ENCODE results near the gene PRKD2.

Gene PRKD2

DNA sequence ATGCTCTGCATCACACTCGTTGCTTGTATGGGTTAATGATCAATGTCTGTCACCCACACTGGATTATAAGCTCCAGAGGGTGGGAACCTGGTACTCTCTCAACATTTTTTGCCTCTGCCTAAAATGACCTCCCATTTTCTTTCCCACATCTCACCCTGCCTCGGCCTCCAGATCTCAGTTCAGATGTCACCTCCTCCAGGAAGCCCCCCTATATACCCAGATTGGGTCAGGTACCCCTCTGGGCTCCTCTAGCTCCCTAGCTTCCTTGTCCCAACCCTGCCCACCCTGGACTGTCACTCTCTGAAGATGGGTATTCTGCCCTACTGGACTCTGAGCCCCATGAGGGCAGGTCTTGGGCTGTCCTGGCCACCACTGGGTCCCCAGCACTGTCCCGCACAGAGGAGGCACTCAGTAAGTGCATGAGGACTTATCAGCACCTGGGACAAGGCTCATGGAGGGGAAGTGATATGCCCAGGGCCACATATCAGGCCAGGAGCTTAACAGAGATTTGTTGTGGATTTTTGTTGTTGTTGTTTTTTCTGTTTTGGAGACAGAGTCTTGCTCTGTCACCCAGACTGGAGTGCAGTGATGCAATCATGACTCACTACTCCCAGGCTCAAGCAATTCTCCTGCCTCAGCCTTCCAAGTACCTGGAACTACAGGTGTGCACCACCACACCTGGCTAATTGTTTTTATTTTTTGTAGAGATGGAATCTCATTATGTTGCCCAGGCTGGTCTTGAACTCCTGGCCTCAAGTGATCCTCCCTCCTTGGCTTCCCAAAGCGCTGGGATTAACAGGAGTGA, 23.8 kb downstream of the PRKD2 start:
- no peaks in the 10 kb centered on the region for H4K20me1 ChIP-seq (ENCODE audit: insufficient read depth, low read length)
- no peaks in the 10 kb centered on the region for H3K9me3 ChIP-seq (ENCODE audit: insufficient read depth, low read length)
- no peak for TF ChIP-seq EZH2phosphoT487 (IDR thresholded peaks at IDR 0.05; ENCODE audit: low read depth)
- no peak for TF ChIP-seq CTCF (IDR thresholded peaks at IDR 0.05; ENCODE audit: low read depth, low read length)

DNA sequence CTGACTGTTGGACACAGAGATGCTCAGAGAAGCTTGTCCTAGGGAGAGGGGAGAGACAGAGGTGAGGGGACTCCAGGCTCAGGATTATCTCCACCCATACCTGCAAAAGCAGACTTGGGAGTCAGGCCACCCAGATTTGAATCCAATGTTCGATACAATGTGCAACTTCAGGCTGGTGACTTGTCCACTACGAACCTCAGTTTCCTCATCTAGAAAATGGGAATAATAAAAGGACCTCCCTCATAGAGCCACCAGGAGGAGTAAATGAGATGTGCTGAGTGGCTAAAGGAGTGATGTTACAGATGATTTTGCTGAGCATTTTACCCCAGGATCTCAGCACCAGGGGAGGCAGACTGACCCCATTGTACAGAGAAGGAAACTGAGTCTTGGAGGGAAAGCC, 25.0 kb downstream of the PRKD2 start:
- H3K27ac ChIP-seq (ENCODE audit: low read length): no peak overlapping the region
- H4K20me1 ChIP-seq (ENCODE audit: insufficient read depth, low read length): no peaks in the 10 kb centered on the region
- no peak overlapping the region for H3K4me2 ChIP-seq (ENCODE audit: low read length)
- H3K9ac ChIP-seq (ENCODE audit: low read length): no peak overlapping the region
- no peaks in the 10 kb centered on the region for H3K9me3 ChIP-seq (ENCODE audit: insufficient read depth, low read length)
- H2AFZ ChIP-seq (ENCODE audit: low read depth, low read length): no peak overlapping the region
- no peaks in the 10 kb centered on the region for H3K4me1 ChIP-seq (ENCODE audit: low read length)
- no peak overlapping the region for H3K4me3 ChIP-seq (ENCODE audit: low read length)
- H3K36me3 ChIP-seq (replicated peaks; ENCODE audit: low read depth, low read length): peaks cover 64% of the 10 kb centered on the region
- H3K27me3 ChIP-seq (ENCODE audit: low read depth, low read length): no peaks in the 10 kb centered on the region
- TF ChIP-seq EZH2phosphoT487 (IDR thresholded peaks at IDR 0.05; ENCODE audit: low read depth): no peak
- no peak for TF ChIP-seq CTCF (IDR thresholded peaks at IDR 0.05; ENCODE audit: low read depth, low read length)
- H3K79me2 ChIP-seq (ENCODE audit: low read length): no peaks in the 10 kb centered on the region

More for the DNA sequence above, 23.8 kb downstream of the PRKD2 start:
- Histone ChIP-seq H3K4me2 (ENCODE audit: low read length) (no peak overlapping the region), H3K9ac (ENCODE audit: low read length) (no peak overlapping the region), H3K27ac (ENCODE audit: low read length) (no peak overlapping the region), H3K4me3 (ENCODE audit: low read length) (no peak overlapping the region), H2AFZ (ENCODE audit: low read depth, low read length) (no peak overlapping the region), H3K4me1 (ENCODE audit: low read length) (no peaks in the 10 kb centered on the region), H3K27me3 (ENCODE audit: low read depth, low read length) (no peaks in the 10 kb centered on the region), H3K79me2 (ENCODE audit: low read length) (no peaks in the 10 kb centered on the region), H3K36me3 (replicated peaks; ENCODE audit: low read depth, low read length) (peaks cover 60% of the 10 kb centered on the region)

- Histone ChIP-seq H3K27me3 (ENCODE audit: low read depth, low read length) (no peaks in the 10 kb centered on the region), H3K4me2 (ENCODE audit: low read length) (no peak overlapping the region), H3K27ac (ENCODE audit: low read length) (no peak overlapping the region), H3K4me1 (ENCODE audit: low read length) (no peaks in the 10 kb centered on the region), H2AFZ (ENCODE audit: low read depth, low read length) (no peak overlapping the region), H4K20me1 (ENCODE audit: insufficient read depth, low read length) (no peaks in the 10 kb centered on the region), H3K9me3 (ENCODE audit: insufficient read depth, low read length) (no peaks in the 10 kb centered on the region), H3K79me2 (ENCODE audit: low read length) (no peaks in the 10 kb centered on the region), H3K36me3 (replicated peaks; ENCODE audit: low read depth, low read length) (peaks cover 59% of the 10 kb centered on the region), H3K4me3 (ENCODE audit: low read length) (no peak overlapping the region), H3K9ac (ENCODE audit: low read length) (no peak overlapping the region)
- TF ChIP-seq CTCF (IDR thresholded peaks at IDR 0.05; ENCODE audit: low read depth, low read length) (no peak), EZH2phosphoT487 (IDR thresholded peaks at IDR 0.05; ENCODE audit: low read depth) (no peak)
Measured at GRCh38 chr19:46691104-46691503, 25.8 kb downstream of the PRKD2 start.

- TF ChIP-seq CTCF (IDR thresholded peaks at IDR 0.05; ENCODE audit: low read depth, low read length) (no peak), EZH2phosphoT487 (IDR thresholded peaks at IDR 0.05; ENCODE audit: low read depth) (no peak)
- no peak overlapping the region for H3K4me2 ChIP-seq (ENCODE audit: low read length)
- no peak overlapping the region for H3K9ac ChIP-seq (ENCODE audit: low read length)
- no peak overlapping the region for H3K4me3 ChIP-seq (ENCODE audit: low read length)
- H3K79me2 ChIP-seq (ENCODE audit: low read length): no peaks in the 10 kb centered on the region
- peaks cover 59% of the 10 kb centered on the region for H3K36me3 ChIP-seq (replicated peaks; ENCODE audit: low read depth, low read length)
- H2AFZ ChIP-seq (ENCODE audit: low read depth, low read length): no peak overlapping the region
- no peaks in the 10 kb centered on the region for H3K9me3 ChIP-seq (ENCODE audit: insufficient read depth, low read length)
- H4K20me1 ChIP-seq (ENCODE audit: insufficient read depth, low read length): no peaks in the 10 kb centered on the region
- H3K4me1 ChIP-seq (ENCODE audit: low read length): no peaks in the 10 kb centered on the region
- H3K27ac ChIP-seq (ENCODE audit: low read length): no peak overlapping the region
- no peaks in the 10 kb centered on the region for H3K27me3 ChIP-seq (ENCODE audit: low read depth, low read length)
Measured at GRCh38 chr19:46689358-46689757, 27.6 kb downstream of the PRKD2 start.

Measured in OCI-LY3 (cell line).